NCI-H2029 treated with DMSO at 0.1 percent for 48 hours (cell line): ENCODE data around the gene PGM5.
"Not testable (repeated sequence)": the region's sequence is repeated elsewhere in the genome, so short reads cannot be mapped to it uniquely, and the experiment has no call there.

Source experiments
- DNase-seq: peaks from one replicate; lab custom pipeline; 2025; lab: John Stamatoyannopoulos, UW

Gene PGM5

DNA sequence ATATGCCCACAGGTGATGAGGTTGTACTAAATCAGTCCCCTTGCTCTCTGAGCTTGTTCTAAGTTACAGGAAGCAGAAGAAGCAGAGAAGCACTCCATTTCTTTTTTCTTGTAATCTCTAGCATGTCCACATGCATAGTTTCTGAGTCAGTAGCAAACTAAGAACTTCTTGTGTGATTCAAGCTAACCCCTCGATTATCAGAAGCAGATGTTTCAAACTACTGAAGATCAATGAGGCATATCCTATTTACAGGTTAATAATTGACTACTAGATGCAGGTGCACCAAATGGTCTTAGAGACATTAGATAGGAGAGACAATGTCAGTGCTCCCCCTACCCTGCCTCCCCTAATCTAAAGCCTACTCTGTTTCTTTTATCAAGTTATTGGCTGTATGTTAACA lies 21.3 kb downstream of the PGM5 start:
- DNase-seq: not testable (repeated sequence)

DNA sequence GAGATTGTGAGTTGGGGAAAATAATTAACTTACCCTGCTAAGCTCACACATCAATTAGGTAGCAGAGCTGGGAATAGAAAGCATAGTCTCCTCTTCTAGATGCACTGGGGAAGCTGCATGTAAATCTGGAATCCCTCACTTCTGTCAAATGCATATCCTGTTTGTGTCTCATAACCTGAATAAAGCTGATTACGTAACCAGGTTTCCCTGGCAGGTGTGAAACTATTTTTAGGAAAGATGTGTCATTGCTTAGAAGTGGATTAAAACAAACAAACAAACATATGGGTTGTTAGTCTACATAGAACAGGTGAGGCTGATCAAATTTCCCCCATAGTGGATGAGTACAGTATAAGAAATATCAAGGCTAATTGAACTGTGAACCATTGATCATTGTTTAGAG lies 27.5 kb downstream of the PGM5 start:
- DNase-seq: not testable (repeated sequence)

DNA sequence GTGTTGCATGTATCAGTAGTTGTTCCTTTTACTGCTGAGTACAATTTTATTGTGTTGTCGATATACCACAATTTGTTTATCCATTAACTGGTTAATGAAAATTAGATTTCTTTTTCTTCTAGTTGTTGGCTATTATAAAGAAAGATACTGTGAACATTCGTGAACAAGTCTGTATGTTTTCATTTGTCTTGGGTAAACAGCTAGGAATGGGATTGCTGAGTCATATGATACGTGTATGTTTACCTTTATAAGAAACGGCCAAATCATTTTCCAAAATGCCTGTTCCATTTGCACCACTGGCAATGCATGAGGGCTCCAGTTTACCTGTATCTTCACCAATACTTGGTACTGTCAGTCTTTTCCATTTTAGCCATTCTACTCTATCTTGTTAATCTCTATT lies 33.1 kb downstream of the PGM5 start:
- DNase-seq: not testable (repeated sequence)

DNA sequence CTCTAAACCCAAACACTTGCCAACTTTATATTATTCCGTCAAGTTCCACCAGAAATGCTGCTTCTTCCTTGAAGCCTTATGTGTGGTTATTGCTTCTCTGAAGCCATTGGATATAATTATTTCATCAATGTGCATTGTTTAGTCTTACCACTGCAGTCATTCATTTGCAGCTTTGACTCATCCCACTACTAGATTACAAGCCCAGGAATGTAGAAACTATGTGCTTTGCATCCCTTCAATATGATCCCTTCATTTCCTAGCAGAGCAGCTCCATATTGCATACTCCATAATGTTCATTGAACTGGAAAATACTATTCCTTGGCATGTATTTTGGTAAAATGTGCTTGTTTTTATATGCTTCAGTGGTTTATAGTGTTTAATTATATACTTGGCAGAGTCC lies 34.3 kb downstream of the PGM5 start:
- DNase-seq: not testable (repeated sequence)

DNA sequence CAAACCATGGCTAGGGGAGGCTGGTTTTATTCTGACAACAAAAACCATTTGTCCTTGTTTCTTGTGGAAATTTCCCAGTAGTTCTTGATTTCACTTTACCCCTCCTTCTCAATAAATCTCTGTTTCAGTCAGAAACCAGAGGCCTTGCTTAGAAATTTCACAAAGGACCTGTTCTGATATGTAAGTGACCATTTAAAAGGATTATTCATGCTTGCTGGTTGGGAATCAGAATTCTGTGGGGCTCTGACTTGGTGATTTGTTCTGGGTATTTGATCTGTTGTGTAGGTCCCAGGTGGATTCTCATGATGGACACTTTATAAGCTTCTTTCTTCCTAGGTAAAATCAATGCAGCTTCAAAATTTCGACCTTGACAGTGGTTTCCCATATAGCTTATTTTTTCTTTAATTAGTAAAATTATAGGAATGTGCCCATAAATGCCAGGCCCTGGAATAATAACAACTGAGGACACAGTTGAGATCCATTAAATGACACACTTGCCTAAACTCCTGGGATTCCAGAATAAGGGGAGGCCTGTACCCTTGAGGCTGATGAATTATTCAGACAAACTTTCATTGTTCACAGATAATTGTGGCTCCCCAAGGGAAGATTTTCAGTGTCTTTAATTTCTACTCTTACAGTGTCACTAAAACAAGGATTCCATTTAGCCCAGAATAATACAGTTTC lies 40.1 kb downstream of the PGM5 start:
- not testable (repeated sequence) for DNase-seq

DNA sequence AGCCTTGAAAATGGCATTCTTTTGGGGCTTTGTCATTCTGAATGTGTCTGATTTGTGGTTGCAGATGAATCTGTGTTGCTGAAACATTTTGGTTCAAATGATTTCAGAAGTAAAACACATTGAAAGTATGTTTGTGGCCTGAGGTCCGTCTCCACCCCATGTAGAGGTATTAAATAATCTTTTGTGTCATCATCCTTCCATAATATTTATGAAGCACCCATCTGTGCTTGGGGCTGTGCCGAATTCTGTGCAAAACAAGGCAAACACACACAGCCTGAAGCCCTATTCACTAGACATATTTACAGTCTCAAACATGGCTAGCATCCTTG lies 40.6 kb downstream of the PGM5 start:
- not testable (repeated sequence) for DNase-seq

DNA sequence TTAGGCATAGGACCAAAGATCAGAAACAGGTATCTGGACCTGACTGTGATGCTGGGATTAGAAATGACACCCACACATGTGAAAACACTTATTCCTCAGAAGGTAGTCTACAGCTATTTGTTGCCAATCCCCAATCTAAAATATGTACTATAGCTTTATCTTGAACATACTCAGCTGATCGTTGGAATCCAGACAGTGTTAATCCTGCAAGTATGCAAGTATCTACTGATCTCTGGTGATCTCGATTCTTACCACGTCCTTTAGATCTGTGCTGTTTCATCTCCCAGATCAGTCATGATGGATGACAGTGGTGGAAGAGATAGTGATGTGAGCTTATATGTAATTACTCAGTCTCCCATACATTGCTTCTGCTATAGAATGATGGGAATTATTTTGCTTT lies 41.4 kb downstream of the PGM5 start:
- not testable (repeated sequence) for DNase-seq

DNA sequence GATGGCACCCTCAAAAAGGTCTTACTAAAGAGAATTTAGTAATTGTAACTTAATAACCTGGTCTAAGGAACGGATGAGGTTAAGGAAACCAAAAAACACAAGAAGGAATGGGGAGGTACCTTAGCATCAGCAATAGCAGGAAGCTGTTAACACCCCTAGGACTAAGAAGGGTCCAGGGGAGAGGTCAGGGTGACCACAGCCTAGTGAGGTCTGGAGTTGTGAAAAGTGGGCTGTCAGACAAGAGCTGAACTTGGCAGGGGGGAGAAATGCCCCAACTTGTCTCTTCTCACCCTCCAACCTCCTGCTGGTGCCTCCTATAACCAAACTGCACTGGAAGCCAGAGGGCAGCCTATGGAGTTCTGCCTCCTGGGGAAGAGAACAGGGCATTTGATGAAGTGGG lies 41.9 kb downstream of the PGM5 start:
- not testable (repeated sequence) for DNase-seq

DNA sequence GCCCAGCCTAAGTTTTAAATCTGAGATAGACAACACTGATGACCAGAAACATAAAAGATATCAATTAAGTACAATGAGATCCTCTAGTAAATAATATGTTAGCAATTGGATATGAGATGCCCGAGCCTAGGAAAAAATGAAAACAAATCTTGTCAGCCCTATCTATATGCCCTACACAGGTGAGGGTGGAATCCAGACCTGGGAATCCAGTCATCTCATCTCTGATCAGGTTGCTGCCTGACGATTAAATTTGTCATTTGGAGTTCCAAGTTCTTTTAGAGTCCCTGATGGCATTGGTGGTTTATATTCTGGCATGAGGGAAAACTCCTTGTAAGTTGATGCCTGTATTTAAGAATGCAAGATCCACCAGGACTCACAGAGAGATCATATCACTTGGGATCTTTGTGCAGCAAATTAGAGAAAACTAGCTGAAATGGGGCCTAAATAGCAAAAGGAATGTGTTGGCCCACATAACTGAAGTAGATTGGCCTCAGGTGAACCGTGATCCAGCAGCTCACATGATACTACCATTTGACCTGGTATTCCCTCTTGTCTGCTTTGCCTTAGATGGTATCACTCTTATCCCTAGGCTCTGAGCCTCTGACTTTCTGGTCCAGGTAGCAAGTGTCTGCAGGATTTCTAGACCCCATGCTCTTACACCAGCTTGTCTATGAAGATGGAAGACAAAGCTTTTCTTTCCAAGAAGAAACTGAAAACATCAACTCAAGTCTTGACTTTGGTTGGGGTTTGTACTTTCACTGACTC lies 48.2 kb downstream of the PGM5 start:
- DNase-seq: not testable (repeated sequence)

DNA sequence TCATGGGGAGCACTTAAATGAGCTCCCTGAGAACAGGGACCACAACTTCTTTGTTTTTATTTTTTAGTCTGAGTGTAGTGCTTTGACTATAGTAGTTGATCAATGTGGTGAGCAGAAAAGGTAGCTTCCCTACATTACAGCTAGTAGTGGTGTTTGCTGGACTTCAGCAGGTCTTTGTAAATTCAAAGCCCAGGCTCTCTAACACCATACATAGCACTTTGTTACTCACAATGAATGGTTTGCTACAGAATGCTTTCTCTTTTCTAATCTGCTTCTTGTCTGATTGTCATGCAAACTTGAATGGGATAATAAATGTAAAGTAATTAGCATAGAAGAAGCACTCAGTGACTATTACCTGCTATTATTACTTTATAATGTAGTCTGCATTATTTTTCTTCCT lies 55.5 kb downstream of the PGM5 start:
- not testable (repeated sequence) for DNase-seq

DNA sequence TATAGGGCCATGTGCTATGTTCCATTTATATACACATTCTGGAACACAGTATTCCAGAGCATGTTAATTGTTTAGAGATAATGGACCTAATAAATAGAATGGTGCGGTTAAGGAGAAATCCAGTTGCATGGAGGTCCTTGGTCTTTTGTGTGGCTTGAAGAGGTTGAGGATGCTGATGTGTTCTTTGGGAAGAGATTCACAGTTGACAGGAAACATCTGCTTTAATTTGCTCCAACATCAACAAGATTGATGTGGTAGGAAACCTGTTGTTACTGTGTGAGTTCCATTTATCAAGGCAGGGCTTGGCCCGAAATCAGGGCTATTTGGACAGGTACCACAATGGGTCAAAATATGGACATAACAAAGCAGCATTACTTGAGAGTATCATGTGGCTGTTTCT lies 56.3 kb downstream of the PGM5 start:
- DNase-seq: not testable (repeated sequence)

DNA sequence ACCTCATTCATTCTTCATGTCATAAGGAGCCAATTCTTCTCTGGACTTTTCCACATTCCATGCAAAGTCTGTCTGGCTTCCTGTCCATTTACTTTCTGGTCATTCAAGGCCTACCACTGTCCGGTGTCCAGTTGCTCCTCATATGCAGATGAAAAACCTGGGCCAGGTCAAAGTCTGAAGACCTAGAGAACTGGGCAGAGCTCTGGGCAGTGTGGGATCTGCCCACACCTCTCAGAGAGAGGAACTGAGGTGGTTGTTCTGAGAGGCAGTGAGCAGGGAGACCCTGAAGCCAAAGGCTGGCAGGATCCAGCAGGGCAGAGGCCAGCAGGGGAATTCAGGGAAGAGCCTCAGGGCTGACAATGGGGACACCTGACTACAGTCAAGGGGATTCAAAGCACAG lies 58.7 kb downstream of the PGM5 start:
- DNase-seq: not testable (repeated sequence)

DNA sequence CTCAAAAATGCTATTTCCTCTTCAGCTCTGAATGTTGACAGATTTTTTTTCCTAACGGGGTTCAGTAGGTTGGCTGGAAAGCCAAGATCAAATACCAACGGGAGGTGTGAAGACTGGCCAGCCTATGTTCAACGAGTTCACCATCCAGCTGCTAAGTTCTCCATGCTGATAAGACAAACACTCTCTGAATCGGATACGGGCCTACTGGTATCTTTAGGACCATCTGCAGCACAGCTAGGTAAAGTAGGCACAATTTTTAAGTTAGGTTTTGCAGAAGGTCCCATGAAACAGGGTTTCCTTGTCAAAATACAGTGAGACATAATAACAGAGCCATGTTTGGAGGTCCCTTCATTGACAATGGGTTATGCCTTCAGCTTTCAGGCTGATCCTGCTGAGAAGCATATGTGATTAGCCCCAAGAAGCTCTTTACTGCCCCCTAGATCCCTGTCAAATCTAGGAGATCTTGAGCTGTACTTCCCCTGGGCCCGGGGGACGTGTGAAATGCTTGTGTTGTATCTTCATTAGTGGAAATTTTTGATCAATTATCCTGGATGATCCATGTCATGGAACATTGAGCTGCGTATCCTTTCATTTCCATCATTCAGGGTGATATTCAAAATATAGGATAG lies 60.6 kb downstream of the PGM5 start:
- DNase-seq: no peak

DNA sequence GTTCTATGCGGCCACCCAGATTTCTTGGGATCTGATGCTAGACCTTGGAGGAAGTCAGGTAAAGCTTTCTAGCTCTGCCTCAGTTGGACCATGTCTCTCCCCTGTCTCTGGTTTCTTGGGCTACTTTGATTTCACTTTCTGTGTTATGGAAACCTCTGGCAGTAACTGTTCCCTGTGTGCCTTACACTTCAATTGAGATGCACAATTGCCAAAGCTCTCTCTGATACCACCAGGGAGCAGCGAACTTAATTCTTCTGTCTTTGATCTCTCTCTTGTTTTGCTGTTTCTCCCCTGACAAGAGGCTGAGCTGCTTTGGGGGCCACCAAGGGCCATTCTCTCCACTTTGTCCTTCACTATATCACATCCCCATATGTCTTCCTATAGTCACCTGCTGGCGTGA lies 61.4 kb downstream of the PGM5 start:
- no peak for DNase-seq

DNA sequence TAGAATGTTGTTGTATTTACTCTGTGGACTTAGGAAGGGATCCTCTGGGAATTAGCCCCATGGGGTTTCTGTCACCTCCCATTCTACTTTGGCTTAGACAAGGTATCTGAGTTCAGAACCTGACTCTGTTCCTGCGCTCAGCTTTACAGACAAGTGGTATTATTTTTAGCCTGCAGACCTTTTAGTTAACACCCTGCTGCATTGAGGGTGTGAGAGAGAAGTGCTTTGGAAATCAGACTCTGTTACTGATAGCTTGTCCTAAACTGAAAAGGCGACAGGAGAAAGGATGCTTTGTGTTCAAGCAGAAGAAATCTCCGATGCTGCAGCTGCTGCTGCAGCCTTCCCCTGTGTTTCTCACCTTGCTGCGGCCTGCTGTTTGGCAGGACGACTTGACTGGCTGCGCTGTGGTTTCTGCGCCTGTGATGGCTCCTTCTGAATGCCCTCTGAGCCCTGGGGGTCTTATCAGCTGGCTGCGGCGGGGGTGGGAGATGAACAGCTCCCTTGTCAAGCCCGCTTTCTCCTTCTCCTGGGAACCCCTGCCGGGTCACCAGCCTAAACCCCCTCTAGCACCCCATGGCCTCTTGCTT lies 61.9 kb downstream of the PGM5 start:
- DNase-seq: no peak

DNA sequence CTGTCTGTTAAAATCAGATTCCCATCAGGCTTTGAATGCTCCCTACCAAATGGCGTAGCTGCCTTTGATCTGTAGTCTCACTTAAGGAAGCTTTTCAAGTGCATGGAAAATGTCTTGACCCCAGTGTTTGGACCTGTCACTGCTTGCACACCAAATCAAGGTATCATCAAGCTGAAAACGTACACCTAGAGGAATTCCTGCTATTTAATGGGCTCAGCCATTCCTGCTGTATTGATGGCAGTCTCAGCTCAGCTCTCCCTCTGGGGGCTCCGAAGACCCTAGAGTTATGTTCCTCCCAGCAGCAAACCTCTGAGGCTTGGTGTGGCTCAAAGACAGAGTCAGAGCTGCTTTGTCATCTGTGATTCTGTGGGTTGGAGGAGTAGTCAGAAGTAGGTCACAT lies 63.5 kb downstream of the PGM5 start:
- no peak for DNase-seq

DNA sequence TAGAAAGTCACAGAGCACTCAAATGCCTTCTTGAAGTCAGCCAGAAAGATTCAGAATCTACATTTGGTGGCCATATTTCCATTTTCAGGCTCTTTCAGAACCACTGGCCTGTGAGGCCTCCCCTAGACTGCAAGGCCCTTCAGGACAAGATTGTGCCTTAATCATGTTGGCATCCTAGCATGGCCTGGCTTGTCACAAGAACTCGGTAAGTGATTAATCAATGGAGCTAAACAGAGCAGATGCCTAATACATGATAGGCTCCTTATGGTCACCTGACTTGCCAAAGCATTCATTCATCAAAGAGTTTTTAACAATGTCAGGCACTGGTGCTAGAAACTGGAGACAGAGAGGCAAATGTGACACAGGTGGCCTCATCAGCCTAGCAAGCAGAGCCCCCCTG lies 70.3 kb downstream of the PGM5 start:
- DNase-seq: no peak

DNA sequence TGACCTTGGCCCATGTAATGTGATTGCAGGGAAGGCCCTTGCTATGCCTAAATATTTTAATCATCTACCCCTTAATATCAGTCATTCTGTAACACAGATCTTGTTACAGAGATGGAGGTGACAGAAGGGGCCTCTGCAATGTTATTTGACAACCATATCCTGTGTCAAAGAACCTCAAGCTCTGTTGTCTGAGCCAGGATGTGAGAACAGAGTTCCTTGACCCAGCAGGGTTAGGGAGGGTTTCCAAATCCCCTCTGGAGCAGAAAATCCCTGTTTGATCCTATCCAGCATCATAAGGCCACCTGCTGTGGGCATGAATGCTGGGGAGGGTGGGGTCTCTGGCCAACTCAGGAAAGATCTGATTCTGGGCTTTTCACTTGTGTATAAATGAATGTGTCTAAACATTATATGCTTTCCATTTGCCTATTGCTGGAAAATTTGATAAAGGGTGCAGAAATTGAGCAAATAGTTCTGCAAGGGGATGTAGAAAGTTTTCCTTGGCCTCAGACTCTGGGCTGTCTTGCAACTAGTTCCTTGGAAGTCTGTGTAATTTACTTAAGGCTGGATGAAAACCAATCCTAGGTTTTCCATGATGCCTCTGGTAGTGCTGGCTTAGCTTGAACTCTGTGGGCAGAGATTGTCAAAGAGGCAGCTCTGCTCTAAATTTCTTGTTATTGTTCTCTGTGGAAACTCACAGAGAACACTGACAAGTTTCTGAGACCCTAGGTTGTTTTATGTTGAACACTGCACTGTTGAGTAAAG lies 71.0 kb downstream of the PGM5 start:
- no peak for DNase-seq

DNA sequence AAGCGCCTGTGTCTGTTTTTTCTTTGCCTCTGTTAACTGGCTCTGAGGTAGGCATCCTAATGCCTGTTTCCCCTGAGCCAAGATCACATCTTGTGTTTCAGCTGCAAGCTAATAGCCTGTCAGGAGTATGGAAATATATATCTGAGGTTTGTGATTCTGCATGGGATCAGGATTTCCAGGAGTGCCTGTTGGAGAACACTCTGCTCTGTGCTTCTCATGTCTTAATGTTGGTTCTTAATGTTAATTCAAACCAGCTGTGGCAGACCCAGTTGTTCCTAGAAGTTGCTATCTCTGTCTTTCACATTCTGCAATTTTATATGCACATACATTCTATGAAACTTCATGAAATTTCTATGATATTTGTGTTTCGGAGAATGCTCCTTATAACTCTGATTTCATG lies 72.1 kb downstream of the PGM5 start:
- no peak for DNase-seq

DNA sequence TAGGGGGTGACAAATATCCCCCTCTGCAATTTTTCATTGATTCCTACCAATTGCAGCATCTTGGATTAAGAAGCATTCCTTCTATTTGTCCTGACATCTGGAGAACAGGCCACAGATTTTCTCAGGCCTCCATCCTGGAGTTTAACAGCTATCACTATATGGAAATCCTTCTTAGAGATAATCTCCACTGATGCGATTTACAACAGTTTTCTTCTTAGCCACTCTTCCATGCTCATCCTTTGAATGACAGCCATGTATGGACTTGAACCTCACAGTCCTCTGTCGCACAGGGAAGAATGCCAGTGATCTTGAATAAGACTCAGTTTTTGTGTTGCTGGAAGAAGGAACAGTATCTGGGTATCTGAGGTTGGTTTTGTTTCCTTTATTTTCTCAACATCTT lies 73.2 kb downstream of the PGM5 start:
- no peak for DNase-seq

DNA sequence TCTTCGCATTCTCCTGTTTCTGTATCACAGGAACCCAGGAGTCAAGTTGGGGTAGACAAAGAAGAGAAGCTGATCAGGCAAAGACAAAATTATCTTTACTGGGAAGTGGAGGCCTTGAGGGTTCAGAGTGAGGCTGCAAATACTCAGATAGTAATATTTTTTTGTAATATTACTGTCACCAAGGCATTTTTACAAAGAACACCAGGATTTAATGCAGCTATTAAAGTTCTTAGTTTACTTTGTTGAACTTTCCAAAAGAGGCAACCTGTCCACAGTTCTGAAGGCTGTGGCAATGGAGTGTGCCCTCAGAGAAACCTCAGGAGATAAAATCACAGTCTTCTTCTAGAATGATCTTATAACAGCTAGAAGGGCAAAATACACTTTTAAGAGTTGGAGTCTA lies 74.9 kb downstream of the PGM5 start:
- DNase-seq: no peak

DNA sequence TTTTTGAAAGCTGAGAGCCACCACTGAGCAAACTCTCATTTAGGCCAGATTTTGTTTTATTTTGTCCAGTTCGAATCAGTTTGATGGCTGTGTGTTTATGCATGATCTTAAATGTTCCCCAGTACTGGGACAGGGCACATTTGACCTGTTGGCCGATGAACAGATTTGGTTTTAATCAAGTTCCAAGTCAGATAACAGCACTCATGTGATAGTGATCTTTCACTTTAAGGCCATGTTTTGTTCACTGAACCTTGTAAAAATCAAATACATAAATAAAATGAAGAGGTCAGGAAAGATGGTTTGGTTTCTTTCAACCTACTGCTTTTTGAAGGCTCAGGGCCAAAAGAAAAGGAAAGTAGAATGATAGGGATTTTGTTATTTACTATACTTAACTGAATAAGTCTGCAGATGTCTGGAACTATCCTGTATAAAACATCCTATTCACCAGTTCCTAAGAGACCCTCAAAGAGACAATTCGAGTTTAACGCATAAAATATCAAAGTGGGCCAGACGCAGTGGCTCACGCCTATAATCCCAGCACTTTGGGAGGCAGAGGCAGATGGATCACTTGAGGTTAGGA lies 77.2 kb downstream of the PGM5 start:
- DNase-seq: no peak
